ENCODE results near the gene KIF18B.
"Not testable (repeated sequence)": the region's sequence is repeated elsewhere in the genome, so short reads cannot be mapped to it uniquely, and the experiment has no call there.

Gene KIF18B

GRCh38 chr17:44968225-44969143 lies 20.9 kb upstream of the KIF18B start, which contains the start of gene C1QL1:
TSS of gene C1QL1 (minus strand) at chr17:44968303. CDS start at chr17:44968048, 255 bp downstream.
- peak; percentile 87 for DNase-seq

DNA sequence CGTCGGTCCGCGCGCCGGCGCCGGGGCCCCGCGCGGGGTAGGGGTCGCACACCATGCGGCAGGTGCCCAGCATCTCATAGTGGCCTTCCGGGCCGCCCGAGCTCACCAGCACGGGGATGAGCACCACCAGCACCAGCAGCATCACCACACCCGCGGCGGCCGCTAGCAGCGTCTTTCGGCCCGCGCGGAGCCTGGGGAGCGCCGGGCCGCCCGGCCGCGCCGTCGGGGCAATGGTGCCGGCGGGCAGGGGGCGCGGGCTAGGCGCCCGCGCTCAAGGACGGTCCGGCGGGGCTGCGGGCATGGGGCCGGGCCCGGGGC lies 20.3 kb upstream of the KIF18B start:
- no peak for DNase-seq

GRCh38 chr17:44967026-44967906 lies 19.7 kb upstream of the KIF18B start:
- no peak for DNase-seq

- DNase-seq: no peak
Observed at GRCh38 chr17:44966348-44967025, 18.9 kb upstream of the KIF18B start.

DNA sequence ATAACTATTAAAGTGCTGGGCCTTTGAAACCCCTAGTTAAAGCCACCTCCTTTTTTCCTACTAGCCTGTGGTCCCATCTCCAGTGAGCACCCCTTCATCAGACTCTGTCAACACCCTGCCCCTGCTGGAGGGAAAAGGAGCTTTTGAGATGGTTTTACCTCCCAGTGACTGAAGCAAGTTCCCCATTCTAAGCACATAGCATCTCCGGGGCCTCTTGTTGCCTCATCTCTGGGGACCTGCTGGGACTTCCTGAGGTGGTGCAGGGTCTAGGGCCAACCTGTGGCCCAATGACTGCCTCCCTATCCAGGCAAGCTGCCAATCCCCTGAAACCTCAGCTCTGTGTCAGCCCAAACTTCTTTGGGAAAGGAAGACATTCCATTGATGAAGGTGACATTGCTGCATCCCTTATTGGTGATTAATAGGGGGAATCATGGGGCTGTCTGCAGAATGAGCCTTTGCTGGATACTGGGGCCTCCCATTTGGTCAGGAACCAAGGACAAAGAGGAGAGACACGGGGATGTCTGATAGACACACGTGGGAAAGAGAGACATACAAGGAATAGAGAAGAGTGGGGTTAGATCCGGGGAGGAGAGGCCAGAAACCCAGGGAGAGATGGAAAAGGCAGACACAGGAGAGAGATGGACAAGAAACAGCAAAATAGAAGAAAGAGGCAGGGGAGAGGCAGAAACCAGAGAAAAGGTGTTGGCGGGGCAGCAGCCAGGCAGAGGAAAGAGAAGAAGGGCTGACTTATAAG lies 18.1 kb upstream of the KIF18B start:
- no peak for DNase-seq

- DNase-seq: no peak
Observed at GRCh38 chr17:44961921-44962350, 14.4 kb upstream of the KIF18B start.

DNA sequence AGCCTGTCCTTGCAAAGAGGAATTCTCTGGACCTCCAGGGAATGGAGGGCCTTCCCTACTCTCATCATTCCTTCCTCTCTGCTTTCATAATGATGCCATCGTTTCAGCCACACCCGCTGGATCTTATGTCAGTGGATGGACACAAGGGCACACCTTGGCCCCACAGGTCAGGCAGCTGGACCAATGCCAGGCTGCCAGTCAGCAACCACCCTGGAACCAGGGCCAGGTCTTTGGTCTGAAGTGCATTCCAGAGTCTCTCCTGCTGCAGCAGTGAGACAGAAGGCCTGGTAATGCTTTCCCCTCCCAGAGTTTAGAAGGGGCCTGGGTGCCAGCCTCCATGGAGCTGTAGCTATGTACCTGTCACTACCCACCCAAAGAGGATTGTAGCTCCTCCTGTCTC lies 13.1 kb upstream of the KIF18B start:
- no peak for DNase-seq

DNA sequence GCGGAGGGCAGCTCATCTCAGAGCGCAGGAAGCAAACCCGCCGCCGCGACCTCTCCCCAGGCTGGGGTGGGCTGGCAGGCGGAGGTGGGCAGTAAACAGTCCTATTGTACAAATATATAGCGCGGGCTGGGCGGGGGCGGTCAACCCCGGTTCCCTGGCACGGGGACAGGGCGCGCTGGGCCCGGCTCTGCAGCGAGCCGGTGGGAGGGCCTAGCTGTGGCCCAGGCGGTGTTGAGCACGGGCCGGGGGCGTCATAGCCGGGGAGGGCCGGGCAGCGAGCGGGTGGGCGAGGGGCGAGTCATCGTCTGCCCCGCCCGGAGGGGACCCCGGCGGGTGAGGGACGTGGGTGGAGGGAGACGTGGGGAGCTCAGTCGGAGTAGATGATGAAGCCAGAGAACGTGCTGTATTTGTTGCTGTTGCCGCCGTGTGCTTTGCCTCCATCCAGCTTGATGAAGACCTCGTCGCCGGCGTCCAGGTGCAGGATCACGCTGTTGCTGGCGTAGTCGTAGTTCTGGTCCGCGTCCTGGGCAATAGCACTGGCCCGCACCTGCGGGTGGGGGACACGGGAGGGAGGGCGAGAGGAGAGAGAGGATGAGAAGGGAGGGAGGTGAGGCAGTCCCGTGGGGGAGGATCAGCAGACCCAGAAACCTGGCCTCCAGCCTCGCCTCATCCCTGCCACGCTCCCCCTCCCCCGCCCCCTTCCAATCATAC lies 12.4 kb upstream of the KIF18B start:
- DNase-seq: no peak

GRCh38 chr17:44956998-44957981 lies 9.7 kb upstream of the KIF18B start:
- no peak for DNase-seq

- DNase-seq: no peak
Observed at GRCh38 chr17:44955674-44956425, 8.3 kb upstream of the KIF18B start.

GRCh38 chr17:44952946-44953475 lies 5.4 kb upstream of the KIF18B start:
- DNase-seq: no peak

DNA sequence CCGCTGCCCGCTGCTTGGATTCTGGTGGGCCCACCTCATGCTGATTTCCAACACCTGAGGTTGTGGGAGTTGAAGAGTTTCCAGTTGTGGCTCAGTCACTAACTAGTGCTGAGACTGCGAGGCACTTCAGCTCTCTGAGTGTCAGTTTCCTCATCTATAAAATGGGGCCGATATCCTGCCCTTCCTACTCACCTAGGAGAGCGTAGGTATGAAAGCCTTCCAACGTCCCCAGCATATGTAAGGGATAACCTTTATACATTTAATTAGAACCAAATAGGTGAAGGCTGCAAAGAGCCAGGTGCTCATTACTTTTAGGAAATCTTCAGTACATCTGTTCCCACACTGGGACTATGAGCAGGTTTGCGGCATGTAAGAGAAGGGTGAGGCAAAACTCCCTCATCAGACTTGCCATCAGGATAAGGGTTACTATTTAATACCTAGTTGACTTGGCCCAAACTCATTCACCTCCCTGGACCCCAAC lies 782 bp upstream of the KIF18B start:
- DNase-seq: no peak

- DNase-seq: not testable (repeated sequence)
Observed at GRCh38 chr17:44945652-44946051, 1.9 kb downstream of the KIF18B start.

GRCh38 chr17:44942456-44942855 lies 5.1 kb downstream of the KIF18B start:
- no peak for DNase-seq

DNA sequence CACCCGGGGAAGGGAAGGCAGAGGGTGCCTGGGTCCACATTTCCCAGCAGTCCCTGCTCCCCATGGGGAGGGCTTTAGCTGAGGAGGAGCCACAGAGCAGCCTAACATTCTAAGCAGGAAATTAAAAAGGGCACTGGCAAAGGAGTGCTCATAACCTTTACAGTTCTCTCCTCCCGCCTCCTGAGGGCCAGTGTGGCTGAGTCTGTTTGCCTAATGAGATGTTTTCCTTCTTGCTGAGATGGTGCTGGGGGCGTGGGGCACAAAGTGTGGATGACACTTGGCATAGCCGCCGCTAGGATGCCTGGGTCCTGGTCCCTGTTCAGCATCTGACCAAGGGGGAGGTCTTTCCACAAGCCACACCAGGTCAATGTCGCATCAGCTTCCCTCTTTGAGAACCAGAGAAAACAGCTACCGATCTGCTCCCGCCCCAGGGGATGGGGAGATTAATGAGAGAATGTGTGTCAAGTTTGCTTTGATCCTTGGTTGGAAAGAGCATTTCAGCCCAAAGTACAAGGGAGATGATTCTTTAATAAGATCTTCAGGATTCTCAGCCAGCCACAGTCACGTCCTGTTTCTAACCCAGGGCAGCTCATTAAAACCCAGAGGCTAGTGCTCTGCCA lies 5.8 kb downstream of the KIF18B start:
- DNase-seq: no peak

GRCh38 chr17:44940768-44941167 lies 6.8 kb downstream of the KIF18B start:
- DNase-seq: no peak

DNA sequence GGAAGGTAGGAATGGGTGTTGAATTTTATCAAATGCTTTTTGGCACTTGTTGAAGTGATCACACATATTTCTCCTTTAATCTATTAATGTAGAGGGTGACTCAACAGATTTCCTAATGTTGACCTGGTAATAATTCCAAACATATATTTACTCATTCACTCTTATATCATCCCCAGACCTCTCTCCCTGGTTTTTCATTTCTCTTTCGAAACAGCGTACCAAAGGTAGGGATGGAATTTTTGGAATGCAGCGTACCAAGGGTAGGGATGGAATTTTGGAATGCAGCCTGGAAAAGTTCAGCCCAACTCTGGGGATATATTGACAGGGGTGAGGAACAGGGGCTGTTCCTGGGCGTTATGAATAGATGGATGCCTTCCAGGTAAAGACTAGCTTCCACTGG lies 7.3 kb downstream of the KIF18B start:
- no peak for DNase-seq

DNA sequence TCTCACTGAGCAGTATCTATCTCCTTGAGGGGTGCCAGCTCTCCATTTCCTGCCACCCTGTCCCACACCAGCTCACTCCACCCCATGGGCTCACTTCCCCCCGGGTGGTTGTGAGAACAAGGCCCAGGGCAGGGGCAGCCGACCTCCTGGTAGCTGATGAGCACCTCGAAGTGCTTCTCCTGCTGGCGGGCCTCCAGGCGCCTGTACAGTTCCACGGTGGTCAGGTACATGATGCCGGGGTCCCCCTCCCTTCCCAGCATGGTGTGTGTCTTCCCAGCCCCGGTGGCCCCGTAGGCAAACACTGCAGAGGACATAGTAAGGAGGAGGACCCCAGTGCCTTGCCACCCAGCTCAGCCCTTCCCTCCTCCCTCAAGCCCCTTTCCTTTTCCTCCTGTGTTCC lies 12.5 kb downstream of the KIF18B start:
- DNase-seq: no peak

- no peak for DNase-seq
Observed at GRCh38 chr17:44934745-44935105, 12.8 kb downstream of the KIF18B start.

Measured in NCI-H1092 (cell line).